GM23338 (cell line): Measurements from ENCODE around the gene HHAT. TPM values are rescaled to one million over a fixed set of nuclear protein-coding genes. Genes with fewer than 3 reads are reported as not detected.

Source experiments
- ATAC-seq: fragments of 200-7000 bp; cut with Tn5 transposase; 3 replicates; pipeline ENCODE4 v1.9.1; 2020
- DNase-seq: peaks from one replicate; pipeline ENCODE4 v3.0.0-alpha.2; 2015; ENCODE audit warnings: low spot score
- H2AFZ ChIP-seq: fragments of 200-600 bp; sonication (generic); 2 replicates; pipeline ENCODE4 v1.8.0; 2016; ENCODE audit warnings: antibody characterized with exemption, mild to moderate bottlenecking, moderate library complexity
- H3F3A ChIP-seq: fragments of 200-600 bp; sonication (generic); replicated peaks from 2 replicates; pipeline ENCODE4 v1.8.0; 2017; ENCODE audit warnings: antibody characterized with exemption, mixed run types, low read depth
- H3K27ac ChIP-seq: fragments of 200-600 bp; sonication (generic); 2 replicates; pipeline ENCODE4 v1.6.1; 2016; ENCODE audit warnings: low read depth
- H3K27me3 ChIP-seq: fragments of 200-600 bp; sonication (generic); 2 replicates; pipeline ENCODE4 v1.8.0; 2016; ENCODE audit warnings: mild to moderate bottlenecking, mixed run types, moderate library complexity; ENCODE audit not compliant: insufficient read depth
- H3K36me3 ChIP-seq: fragments of 200-600 bp; sonication (generic); 2 replicates; pipeline ENCODE4 v1.8.0; 2016; ENCODE audit warnings: mild to moderate bottlenecking; ENCODE audit not compliant: insufficient read depth
- H3K4me1 ChIP-seq: fragments of 200-600 bp; sonication (generic); 2 replicates; pipeline ENCODE4 v1.8.0; 2016; ENCODE audit warnings: mild to moderate bottlenecking, moderate library complexity; ENCODE audit not compliant: insufficient read depth
- H3K4me2 ChIP-seq: fragments of 200-600 bp; sonication (generic); 2 replicates; pipeline ENCODE4 v1.7.1; 2017; ENCODE audit warnings: mixed run types
- H3K4me3 ChIP-seq: fragments of 200-600 bp; sonication (generic); 2 replicates; pipeline ENCODE4 v1.6.1; 2016; ENCODE audit warnings: mixed run types
- H3K79me2 ChIP-seq: fragments of 200-600 bp; sonication (generic); replicated peaks from 2 replicates; pipeline ENCODE4 v1.8.0; 2017; ENCODE audit warnings: mild to moderate bottlenecking; ENCODE audit not compliant: insufficient read depth
- H3K9me2 ChIP-seq: fragments of 200-600 bp; sonication (generic); 2 replicates; pipeline ENCODE4 v1.8.0; 2017; ENCODE audit not compliant: insufficient read depth
- H4K20me1 ChIP-seq: fragments of 200-600 bp; sonication (generic); replicated peaks from 2 replicates; pipeline ENCODE4 v1.8.0; 2017; ENCODE audit warnings: mild to moderate bottlenecking; ENCODE audit not compliant: insufficient read depth
- H3K27ac Mint-ChIP-seq: 2 replicates; pipeline ENCODE4 v1.8.0; 2020; ENCODE audit warnings: inconsistent platforms, mild to moderate bottlenecking, moderate library complexity, mixed read lengths
- H3K27me3 Mint-ChIP-seq: 3 replicates; pipeline ENCODE4 v1.8.0; 2022; ENCODE audit warnings: low read depth, mild to moderate bottlenecking, moderate library complexity, mixed read lengths, inconsistent platforms; ENCODE audit not compliant: insufficient read depth, poor library complexity
- H3K36me3 Mint-ChIP-seq: 3 replicates; pipeline ENCODE4 v1.8.0; 2021; ENCODE audit warnings: low read depth, mild to moderate bottlenecking, inconsistent platforms, moderate library complexity, mixed read lengths
- H3K4me1 Mint-ChIP-seq: 3 replicates; pipeline ENCODE4 v1.8.0; 2020; ENCODE audit warnings: mild to moderate bottlenecking, inconsistent platforms, mixed read lengths
- H3K4me3 Mint-ChIP-seq: 3 replicates; pipeline ENCODE4 v1.8.0; 2021; ENCODE audit warnings: moderate library complexity, mild to moderate bottlenecking, inconsistent platforms, mixed read lengths
- H3K9me3 Mint-ChIP-seq: 3 replicates; pipeline ENCODE4 v1.8.0; 2020; ENCODE audit warnings: moderate library complexity, mild to moderate bottlenecking, inconsistent platforms, mixed read lengths
- CREB1 ChIP-seq: fragments of 250-450 bp; sonication (Bioruptor Pico); IDR thresholded peaks from 2 replicates; pipeline ENCODE4 v1.5.0; 2020; ENCODE audit warnings: low read depth, mild to moderate bottlenecking, moderate library complexity
- JUNB ChIP-seq: IDR thresholded peaks from one replicate; pipeline ENCODE4 v1.6.1; 2016; ENCODE audit warnings: antibody characterized with exemption; ENCODE audit not compliant: unreplicated experiment
- NANOG ChIP-seq: IDR thresholded peaks from 2 replicates; pipeline ENCODE4 v1.6.1; 2016; ENCODE audit warnings: antibody characterized with exemption, borderline replicate concordance
- POLR2AphosphoS5 ChIP-seq: IDR thresholded peaks from 2 replicates; pipeline ENCODE4 v1.6.1; 2016; ENCODE audit warnings: antibody characterized with exemption, low read depth
- STAT1 ChIP-seq: IDR thresholded peaks from one replicate; pipeline ENCODE4 v1.6.1; 2016; ENCODE audit warnings: antibody characterized with exemption; ENCODE audit not compliant: unreplicated experiment
- polyA plus RNA-seq: library from polyadenylated mRNA; unstranded; fragments of >200 nt; fragmentation: Nextera tagmentation; extraction: Ambion mirVana; gene quantifications from 2 replicates; pipeline ENCODE4 v1.2.1, GENCODE V29; 2016
- total RNA-seq: library from RNA; depleted of rRNA; stranded (reverse); fragments of >200 nt; shearing (Covaris generic); gene quantifications from 2 replicates; pipeline ENCODE4 v1.2.3, GENCODE V29; 2014
- TF ChIP-seq, protein P1 (sequence below), 2 experiments: fragments of 200-600 bp in 1 of 2; sonication (generic) in 1 of 2; conservative IDR thresholded peaks; 2 replicates each; pipeline versions ENCODE4 v1.5.1 to v1.6.1; 2016 to 2017; ENCODE audit warnings: antibody characterized with exemption in 2 of 2, low read depth in 2 of 2, mild to moderate bottlenecking in 2 of 2, moderate library complexity in 1 of 2
- TF ChIP-seq, protein P2 (sequence below): fragments of 250-450 bp; sonication (Bioruptor Pico); IDR thresholded peaks from 2 replicates; pipeline ENCODE4 v1.5.0; 2020; ENCODE audit warnings: mild to moderate bottlenecking, moderate library complexity

Gene HHAT
- total and polyA plus RNA-seq, 2 experiments from 2014 or later: 0.11 to 0.66 TPM

DNA sequence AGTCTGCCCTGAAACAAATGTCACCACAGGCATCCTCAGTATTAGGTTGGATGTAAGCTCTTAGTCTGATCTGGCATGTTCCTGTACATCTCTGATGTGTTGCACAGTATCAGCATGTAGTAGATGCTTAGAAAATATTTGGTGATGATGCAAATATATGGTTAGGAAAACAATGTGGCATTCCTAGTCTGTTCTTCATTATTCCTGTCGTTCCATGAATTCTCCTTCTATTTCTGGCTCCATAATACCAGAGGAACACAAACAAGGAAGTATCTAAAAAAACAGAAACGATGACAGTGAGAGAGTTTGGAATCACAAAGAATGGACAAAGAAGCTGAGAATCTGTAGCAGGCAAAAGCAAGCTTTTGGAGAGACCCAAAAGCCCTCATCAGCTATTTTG lies 236.6 kb downstream of the HHAT start (continued):
- TF ChIP-seq, protein P1, sequence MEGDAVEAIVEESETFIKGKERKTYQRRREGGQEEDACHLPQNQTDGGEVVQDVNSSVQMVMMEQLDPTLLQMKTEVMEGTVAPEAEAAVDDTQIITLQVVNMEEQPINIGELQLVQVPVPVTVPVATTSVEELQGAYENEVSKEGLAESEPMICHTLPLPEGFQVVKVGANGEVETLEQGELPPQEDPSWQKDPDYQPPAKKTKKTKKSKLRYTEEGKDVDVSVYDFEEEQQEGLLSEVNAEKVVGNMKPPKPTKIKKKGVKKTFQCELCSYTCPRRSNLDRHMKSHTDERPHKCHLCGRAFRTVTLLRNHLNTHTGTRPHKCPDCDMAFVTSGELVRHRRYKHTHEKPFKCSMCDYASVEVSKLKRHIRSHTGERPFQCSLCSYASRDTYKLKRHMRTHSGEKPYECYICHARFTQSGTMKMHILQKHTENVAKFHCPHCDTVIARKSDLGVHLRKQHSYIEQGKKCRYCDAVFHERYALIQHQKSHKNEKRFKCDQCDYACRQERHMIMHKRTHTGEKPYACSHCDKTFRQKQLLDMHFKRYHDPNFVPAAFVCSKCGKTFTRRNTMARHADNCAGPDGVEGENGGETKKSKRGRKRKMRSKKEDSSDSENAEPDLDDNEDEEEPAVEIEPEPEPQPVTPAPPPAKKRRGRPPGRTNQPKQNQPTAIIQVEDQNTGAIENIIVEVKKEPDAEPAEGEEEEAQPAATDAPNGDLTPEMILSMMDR (conservative IDR thresholded peaks at IDR 0.05; ENCODE audit: low read depth in 2 of 2): no peak
- TF ChIP-seq STAT1: no peak
- TF ChIP-seq, protein P2, sequence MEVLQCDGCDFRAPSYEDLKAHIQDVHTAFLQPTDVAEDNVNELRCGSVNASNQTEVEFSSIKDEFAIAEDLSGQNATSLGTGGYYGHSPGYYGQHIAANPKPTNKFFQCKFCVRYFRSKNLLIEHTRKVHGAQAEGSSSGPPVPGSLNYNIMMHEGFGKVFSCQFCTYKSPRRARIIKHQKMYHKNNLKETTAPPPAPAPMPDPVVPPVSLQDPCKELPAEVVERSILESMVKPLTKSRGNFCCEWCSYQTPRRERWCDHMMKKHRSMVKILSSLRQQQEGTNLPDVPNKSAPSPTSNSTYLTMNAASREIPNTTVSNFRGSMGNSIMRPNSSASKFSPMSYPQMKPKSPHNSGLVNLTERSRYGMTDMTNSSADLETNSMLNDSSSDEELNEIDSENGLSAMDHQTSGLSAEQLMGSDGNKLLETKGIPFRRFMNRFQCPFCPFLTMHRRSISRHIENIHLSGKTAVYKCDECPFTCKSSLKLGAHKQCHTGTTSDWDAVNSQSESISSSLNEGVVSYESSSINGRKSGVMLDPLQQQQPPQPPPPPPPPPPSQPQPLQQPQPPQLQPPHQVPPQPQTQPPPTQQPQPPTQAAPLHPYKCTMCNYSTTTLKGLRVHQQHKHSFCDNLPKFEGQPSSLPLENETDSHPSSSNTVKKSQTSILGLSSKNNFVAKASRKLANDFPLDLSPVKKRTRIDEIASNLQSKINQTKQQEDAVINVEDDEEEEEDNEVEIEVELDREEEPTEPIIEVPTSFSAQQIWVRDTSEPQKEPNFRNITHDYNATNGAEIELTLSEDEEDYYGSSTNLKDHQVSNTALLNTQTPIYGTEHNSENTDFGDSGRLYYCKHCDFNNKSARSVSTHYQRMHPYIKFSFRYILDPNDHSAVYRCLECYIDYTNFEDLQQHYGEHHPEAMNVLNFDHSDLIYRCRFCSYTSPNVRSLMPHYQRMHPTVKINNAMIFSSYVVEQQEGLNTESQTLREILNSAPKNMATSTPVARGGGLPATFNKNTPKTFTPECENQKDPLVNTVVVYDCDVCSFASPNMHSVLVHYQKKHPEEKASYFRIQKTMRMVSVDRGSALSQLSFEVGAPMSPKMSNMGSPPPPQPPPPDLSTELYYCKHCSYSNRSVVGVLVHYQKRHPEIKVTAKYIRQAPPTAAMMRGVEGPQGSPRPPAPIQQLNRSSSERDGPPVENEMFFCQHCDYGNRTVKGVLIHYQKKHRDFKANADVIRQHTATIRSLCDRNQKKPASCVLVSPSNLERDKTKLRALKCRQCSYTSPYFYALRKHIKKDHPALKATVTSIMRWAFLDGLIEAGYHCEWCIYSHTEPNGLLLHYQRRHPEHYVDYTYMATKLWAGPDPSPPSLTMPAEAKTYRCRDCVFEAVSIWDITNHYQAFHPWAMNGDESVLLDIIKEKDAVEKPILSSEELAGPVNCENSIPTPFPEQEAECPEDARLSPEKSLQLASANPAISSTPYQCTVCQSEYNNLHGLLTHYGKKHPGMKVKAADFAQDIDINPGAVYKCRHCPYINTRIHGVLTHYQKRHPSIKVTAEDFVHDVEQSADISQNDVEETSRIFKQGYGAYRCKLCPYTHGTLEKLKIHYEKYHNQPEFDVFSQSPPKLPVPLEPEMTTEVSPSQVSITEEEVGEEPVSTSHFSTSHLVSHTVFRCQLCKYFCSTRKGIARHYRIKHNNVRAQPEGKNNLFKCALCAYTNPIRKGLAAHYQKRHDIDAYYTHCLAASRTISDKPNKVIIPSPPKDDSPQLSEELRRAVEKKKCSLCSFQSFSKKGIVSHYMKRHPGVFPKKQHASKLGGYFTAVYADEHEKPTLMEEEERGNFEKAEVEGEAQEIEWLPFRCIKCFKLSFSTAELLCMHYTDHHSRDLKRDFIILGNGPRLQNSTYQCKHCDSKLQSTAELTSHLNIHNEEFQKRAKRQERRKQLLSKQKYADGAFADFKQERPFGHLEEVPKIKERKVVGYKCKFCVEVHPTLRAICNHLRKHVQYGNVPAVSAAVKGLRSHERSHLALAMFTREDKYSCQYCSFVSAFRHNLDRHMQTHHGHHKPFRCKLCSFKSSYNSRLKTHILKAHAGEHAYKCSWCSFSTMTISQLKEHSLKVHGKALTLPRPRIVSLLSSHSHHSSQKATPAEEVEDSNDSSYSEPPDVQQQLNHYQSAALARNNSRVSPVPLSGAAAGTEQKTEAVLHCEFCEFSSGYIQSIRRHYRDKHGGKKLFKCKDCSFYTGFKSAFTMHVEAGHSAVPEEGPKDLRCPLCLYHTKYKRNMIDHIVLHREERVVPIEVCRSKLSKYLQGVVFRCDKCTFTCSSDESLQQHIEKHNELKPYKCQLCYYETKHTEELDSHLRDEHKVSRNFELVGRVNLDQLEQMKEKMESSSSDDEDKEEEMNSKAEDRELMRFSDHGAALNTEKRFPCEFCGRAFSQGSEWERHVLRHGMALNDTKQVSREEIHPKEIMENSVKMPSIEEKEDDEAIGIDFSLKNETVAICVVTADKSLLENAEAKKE: no peak
- no peak for TF ChIP-seq POLR2AphosphoS5
- TF ChIP-seq JUNB: no peak

DNA sequence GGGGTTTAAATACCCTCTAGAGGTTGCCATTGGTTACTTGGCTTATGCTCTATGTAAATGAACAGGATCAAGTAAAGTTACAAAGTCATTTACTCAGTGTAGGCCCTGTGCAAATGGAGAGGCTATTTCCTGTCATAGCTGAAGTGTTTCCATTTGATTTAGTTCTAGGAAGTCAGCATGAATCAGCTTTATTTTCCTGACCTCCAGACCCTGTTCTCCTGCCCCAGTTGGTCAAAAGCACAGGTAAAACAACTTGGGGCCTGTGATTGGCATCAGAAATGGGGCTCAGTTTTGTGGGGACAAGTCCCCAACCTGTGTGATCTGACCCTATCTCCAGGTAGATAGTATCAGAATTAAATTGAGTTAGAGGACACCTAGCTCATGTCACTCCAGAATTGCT lies 239.9 kb downstream of the HHAT start:
- no peaks in the 10 kb centered on the region for H3K36me3 ChIP-seq
- no peak overlapping the region for H3K4me3 ChIP-seq
- no peak for ATAC-seq
- H3F3A ChIP-seq: no peaks in the 10 kb centered on the region
- no peak overlapping the region for H2AFZ ChIP-seq
- Mint-ChIP-seq H3K4me1 (no peaks in the 10 kb centered on the region), H3K36me3 (no peaks in the 10 kb centered on the region), H3K27me3 (peaks cover 5% of the 10 kb centered on the region), H3K4me3 (no peak overlapping the region), H3K27ac (no peak overlapping the region), H3K9me3 (no peaks in the 10 kb centered on the region; the same call in 2 of the 3 replicates)
- DNase-seq: no peak
- H3K4me2 ChIP-seq: no peak overlapping the region
- no peaks in the 10 kb centered on the region for H3K4me1 ChIP-seq
- no peak overlapping the region for H3K27ac ChIP-seq
- no peaks in the 10 kb centered on the region for H3K27me3 ChIP-seq
- no peaks in the 10 kb centered on the region for H4K20me1 ChIP-seq
- H3K9me2 ChIP-seq: 0 out of 2 replicates have a peak, but pooled peaks cover 11% of the 10 kb centered on the region
- H3K79me2 ChIP-seq: no peaks in the 10 kb centered on the region
- TF ChIP-seq, protein P2: no peak
- no peak for TF ChIP-seq CREB1 (CRISPR knock-in tag)
- TF ChIP-seq NANOG: no peak
